Raji (cell line): ENCODE measurements around the gene SLAIN2.

Experiments used
- POLR2A ChIP-seq: IDR thresholded peaks from 2 replicates; pipeline ENCODE4 v1.6.1; 2011; ENCODE audit warnings: low read depth, low read length, control low read depth; ENCODE audit not compliant: insufficient read depth

SLAIN2 gene

GRCh38 chr4:48388525-48389154 is 47.3 kb downstream of the SLAIN2 start:
- no peak for TF ChIP-seq POLR2A

GRCh38 chr4:48396043-48396442 is 54.7 kb downstream of the SLAIN2 start:
- TF ChIP-seq POLR2A = no peak

- no peak for TF ChIP-seq POLR2A
These were observed 59.1 kb downstream of the SLAIN2 start for GRCh38 chr4:48400416-48400815.

GRCh38 chr4:48403358-48403757 is 62.0 kb downstream of the SLAIN2 start:
- TF ChIP-seq POLR2A = no peak

- no peak for TF ChIP-seq POLR2A
These were observed 62.5 kb downstream of the SLAIN2 start for GRCh38 chr4:48403779-48404178.

- no peak for TF ChIP-seq POLR2A
These were observed 64.6 kb downstream of the SLAIN2 start for GRCh38 chr4:48405924-48406323.

- TF ChIP-seq POLR2A = no peak
These were observed 67.9 kb downstream of the SLAIN2 start for GRCh38 chr4:48409203-48409602.

GRCh38 chr4:48410812-48411211 is 69.5 kb downstream of the SLAIN2 start:
- no peak for TF ChIP-seq POLR2A

GRCh38 chr4:48420144-48420543 is 78.8 kb downstream of the SLAIN2 start:
- no peak for TF ChIP-seq POLR2A

- no peak for TF ChIP-seq POLR2A
These were observed 79.8 kb downstream of the SLAIN2 start for GRCh38 chr4:48421101-48421500.

GRCh38 chr4:48428926-48429325 is 87.6 kb downstream of the SLAIN2 start:
- no peak for TF ChIP-seq POLR2A

GRCh38 chr4:48429709-48430474 is 88.6 kb downstream of the SLAIN2 start:
- no peak for TF ChIP-seq POLR2A

GRCh38 chr4:48431401-48431800 is 90.1 kb downstream of the SLAIN2 start:
- no peak for TF ChIP-seq POLR2A

- TF ChIP-seq POLR2A = no peak
These were observed 90.7 kb downstream of the SLAIN2 start for GRCh38 chr4:48432017-48432416.

- TF ChIP-seq POLR2A = no peak
These were observed 95.0 kb downstream of the SLAIN2 start for GRCh38 chr4:48436318-48436717.

- no peak for TF ChIP-seq POLR2A
These were observed 98.7 kb downstream of the SLAIN2 start for GRCh38 chr4:48439988-48440387.

- TF ChIP-seq POLR2A = no peak
These were observed 104.4 kb downstream of the SLAIN2 start for GRCh38 chr4:48445704-48446103.

GRCh38 chr4:48446642-48447041 is 105.3 kb downstream of the SLAIN2 start:
- TF ChIP-seq POLR2A = no peak
